GM19238 (cell line): ENCODE results near the gene OXSR1.
"Not testable (repeated sequence)": the region's sequence is repeated elsewhere in the genome, so short reads cannot be mapped to it uniquely, and the experiment has no call there.

Experiments used
- DNase-seq: peaks from one replicate; pipeline ENCODE4 v3.0.0; 2011; ENCODE audit warnings: low spot score; ENCODE audit not compliant: insufficient read length

The OXSR1 gene

GRCh38 chr3:38127611-38128302 lies 37.6 kb upstream of the OXSR1 start:
- DNase-seq: no peak

GRCh38 chr3:38128303-38128655 lies 37.1 kb upstream of the OXSR1 start:
- DNase-seq: no peak

DNA sequence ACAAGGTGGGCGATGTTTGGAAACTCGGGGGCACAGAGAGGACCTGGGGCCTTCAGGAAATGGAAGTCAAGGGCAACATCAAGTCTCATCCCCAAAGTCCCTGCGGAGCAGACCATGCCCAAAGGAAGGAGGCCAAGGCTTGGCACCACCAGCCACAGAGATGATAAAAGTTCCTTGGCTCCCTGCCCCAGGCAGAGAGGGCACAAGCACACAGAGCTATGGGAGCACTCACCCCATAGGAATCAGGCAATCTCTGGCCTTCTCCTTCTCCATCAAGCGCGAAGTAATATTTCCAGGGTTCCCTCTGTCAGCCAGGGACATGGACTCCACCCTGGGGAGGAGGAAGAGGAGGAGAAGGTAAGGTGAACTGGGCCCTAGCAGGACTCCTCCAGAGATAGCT lies 36.3 kb upstream of the OXSR1 start:
- no peak for DNase-seq

- no peak for DNase-seq
Measured at GRCh38 chr3:38130631-38131065, 34.7 kb upstream of the OXSR1 start.

- no peak for DNase-seq
Measured at GRCh38 chr3:38131621-38132369, 33.5 kb upstream of the OXSR1 start.

DNA sequence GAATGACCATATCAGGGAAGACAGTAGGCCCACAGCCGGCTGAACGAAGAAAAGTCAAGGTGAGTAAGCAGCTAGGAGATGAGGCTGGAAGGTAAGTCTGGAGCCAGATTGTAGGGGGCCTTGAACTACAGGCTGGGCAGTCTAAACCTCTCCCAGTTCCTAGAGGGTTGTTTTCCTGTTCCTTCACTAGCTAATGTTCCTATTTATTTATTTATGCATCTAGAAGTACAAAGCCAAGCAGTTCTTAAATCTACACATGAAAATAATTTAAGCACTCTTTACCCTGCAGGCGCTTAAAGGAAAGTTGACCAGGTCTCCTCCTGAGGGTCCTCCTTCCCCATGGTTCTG lies 32.2 kb upstream of the OXSR1 start:
- DNase-seq: no peak

DNA sequence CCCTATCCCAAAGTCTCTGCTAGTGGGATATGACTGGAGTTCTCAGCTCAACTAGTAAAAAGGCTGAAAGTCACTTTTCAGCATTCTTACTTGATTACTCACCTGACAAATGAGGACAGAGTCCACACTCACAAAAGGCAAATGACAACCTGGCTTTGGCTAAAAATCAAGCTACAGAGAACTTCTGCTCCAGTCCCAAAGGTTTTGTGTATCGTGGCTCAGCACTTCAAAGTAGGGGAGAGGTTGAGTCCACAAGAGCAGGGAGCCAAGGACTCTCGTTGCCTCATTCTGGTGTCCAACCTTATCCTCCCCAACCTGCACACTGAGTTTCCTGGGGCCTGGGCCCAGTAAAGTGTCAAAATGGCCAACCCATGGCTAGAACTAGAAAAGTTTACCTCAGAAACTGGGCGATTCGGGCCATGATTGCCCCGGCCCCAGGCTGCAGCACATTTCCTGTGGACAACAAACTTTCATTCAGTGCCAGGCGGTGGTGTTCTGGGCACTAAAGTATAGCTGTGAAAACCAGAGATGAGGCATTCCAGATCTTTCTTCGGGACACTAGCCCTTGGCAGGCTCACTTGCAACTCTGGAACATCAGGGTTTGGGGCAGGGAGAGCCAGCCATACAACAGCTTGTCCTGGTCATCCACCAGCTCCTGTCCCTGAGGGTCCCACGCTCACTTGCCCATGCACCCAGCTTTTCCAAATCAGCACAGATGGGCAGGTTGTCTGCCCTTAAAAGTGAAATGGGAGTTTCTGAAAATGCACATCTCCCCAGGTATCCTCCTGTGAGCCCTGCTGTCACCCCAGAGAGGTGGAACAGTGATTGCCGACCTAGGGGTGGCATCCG lies 31.6 kb upstream of the OXSR1 start:
- no peak for DNase-seq

GRCh38 chr3:38134517-38135143 lies 30.7 kb upstream of the OXSR1 start:
- DNase-seq: not testable (repeated sequence)

DNA sequence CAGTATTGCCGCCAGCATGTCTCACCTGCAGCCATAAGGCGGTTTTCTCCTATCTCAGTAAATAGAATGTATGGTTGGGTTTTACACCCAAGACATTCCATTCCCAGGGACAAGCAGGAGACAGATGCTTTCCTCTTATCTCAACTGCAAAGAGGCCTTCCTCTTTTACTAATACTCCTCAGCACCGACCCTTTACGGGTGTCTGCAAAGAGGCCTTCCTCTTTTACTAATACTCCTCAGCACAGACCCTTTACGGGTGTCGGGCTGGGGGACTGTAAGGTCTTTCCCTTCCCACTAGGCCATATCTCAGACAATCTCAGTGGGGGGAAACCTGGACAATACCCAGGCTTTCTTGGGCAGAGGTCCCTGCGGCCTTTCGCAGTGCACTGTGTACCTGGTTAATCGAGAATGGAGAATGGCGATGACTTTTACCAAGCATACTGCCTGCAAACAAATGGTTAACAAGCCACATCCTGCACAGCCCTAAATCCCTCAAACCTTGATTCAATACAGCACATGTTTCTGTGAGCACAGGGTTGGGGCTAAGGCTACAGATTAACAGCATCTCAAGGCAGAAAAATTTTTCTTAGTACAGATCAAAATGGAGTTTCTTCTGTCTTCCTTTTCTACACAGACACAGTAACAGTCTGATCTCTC lies 29.6 kb upstream of the OXSR1 start:
- not testable (repeated sequence) for DNase-seq

GRCh38 chr3:38136393-38136776 lies 29.0 kb upstream of the OXSR1 start:
- no peak for DNase-seq

DNA sequence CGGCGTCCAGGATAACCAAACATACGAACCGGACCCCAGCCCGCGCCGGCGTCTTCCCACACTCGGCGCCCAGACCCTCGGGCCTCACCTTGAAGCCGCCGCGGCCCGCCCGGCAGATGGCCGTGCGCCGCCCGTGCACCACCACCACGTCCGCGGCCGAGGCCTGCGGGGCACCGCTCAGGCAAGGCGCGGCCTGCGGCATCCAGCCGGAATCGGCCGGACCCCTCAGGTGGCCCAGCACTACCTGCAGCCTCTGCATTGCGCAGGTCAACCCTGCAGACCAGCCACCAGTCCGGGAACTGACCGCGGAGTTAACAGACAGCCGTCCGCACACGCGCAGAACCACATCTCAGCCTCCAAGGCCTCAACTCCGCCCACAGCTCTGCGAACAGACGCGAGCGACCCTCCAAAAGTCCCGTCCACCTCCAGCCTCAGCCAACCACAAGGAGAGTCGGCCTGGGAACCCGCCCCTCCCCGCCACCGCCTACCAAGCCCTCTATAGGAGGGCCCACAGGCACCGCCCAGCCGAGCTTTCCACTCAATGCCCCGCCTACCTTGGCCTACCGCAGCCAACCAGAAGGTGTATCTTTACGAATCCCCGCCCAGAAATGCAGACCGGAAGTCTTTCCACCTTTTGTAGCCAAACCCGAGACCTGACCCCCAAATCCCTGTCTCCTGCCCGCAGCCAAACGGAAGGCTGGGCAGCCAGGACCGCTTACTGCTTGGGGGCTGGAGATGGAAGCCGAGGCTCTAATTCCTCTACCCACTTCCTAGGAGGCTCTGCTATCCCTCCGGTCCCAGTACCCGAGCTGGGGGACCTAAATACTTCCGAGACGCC lies 28.3 kb upstream of the OXSR1 start, which contains the start of gene ACAA1:
ACAA1 (minus strand) TSS at position 351 of the 838 bp plus-strand sequence; CDS start at position 259, 92 bp downstream.
- peak; percentile 90 for DNase-seq

- no peak for DNase-seq
Measured at GRCh38 chr3:38137615-38138348, 27.6 kb upstream of the OXSR1 start.

DNA sequence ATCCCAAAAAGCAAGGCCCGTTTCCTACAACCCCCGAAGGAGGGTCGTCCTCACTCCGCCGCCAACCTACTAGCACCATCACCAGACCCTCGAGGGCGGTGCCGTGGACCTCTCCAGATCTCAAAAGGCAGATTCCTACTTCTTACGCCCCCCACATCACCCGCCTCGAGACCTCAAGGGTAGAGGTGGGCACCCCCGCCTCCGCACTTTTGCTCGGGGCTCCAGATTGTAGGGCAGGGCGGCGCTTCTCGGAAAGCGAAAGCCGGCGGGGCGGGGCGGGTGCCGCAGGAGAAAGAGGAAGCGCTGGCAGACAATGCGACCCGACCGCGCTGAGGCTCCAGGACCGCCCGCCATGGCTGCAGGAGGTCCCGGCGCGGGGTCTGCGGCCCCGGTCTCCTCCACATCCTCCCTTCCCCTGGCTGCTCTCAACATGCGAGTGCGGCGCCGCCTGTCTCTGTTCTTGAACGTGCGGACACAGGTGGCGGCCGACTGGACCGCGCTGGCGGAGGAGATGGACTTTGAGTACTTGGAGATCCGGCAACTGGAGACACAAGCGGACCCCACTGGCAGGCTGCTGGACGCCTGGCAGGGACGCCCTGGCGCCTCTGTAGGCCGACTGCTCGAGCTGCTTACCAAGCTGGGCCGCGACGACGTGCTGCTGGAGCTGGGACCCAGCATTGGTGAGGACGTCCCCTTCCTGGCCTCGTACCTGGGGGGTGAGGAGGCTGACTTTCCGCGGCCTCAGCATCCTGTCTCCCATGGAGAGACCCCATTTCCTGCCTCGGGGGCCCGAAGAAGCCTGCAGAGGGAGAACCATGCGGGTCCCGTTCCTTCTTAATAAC lies 26.8 kb upstream of the OXSR1 start, which contains the start of gene MYD88:
MYD88 (plus strand) TSS at position 313 of the 842 bp plus-strand sequence; CDS start at position 353, 40 bp downstream.
- DNase-seq: peak; percentile 81

DNA sequence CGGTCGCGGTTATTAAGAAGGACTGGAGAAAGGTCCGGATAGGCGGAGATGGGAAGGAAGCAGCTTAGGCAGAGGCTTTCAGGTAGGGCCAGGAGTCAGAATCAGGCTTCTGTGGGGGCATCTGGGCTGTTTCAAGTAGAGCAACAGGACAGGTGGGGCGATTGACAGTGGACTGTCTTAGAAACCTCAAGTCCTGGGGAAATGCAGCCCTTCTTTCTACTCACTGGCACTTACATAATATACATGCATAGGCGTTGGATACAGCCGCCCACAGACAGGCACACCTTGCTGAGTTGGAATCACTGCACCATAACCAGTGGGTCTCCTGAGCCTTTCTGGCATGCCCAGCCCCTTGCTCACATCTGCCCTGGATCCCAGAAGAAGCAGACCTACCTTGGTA lies 26.1 kb upstream of the OXSR1 start:
- DNase-seq: no peak

DNA sequence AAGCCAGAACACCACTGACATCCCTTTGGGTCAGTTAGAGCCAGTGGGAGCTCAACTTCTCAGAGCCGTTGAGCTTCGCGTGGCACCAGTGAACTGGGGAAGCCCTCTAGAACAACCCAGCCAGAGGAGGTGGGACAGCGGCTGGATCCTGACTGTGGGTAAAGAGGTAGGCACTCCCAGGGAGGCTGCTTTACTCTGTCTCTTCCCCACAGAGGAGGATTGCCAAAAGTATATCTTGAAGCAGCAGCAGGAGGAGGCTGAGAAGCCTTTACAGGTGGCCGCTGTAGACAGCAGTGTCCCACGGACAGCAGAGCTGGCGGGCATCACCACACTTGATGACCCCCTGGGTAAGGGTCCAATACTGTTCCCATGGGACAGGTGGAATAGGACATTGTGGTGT lies 25.7 kb upstream of the OXSR1 start:
- DNase-seq: no peak

GRCh38 chr3:38140326-38141172 lies 24.8 kb upstream of the OXSR1 start:
- DNase-seq: no peak

DNA sequence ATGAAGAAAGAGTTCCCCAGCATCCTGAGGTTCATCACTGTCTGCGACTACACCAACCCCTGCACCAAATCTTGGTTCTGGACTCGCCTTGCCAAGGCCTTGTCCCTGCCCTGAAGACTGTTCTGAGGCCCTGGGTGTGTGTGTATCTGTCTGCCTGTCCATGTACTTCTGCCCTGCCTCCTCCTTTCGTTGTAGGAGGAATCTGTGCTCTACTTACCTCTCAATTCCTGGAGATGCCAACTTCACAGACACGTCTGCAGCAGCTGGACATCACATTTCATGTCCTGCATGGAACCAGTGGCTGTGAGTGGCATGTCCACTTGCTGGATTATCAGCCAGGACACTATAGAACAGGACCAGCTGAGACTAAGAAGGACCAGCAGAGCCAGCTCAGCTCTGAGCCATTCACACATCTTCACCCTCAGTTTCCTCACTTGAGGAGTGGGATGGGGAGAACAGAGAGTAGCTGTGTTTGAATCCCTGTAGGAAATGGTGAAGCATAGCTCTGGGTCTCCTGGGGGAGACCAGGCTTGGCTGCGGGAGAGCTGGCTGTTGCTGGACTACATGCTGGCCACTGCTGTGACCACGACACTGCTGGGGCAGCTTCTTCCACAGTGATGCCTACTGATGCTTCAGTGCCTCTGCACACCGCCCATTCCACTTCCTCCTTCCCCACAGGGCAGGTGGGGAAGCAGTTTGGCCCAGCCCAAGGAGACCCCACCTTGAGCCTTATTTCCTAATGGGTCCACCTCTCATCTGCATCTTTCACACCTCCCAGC lies 24.0 kb upstream of the OXSR1 start:
- no peak for DNase-seq
